Lower leg skin (tissue), 3 donors: Measurements from ENCODE around the gene ZSCAN23.

Experiments used
- CTCF ChIP-seq, 3 donors: fragments of 450-650 bp; IDR thresholded peaks; one replicate each; pipeline ENCODE4 v1.5.1; 2016; ENCODE audit warnings: antibody characterized with exemption in 3 of 3, mild to moderate bottlenecking in 3 of 3, moderate library complexity in 2 of 3
- POLR2A ChIP-seq, 2 donors: fragments of 450-650 bp; IDR thresholded peaks; one replicate each; pipeline ENCODE4 v1.6.1; 2016 to 2017; ENCODE audit warnings: antibody characterized with exemption in 2 of 2, mild to moderate bottlenecking in 1 of 2, moderate library complexity in 1 of 2

- TF ChIP-seq POLR2A (IDR thresholded peaks at IDR 0.05) = no peak
- TF ChIP-seq CTCF (IDR thresholded peaks at IDR 0.05) = no peak
These were observed 32.5 kb downstream of the ZSCAN23 start for GRCh38 chr6:28410767-28411166.
